Gastroesophageal sphincter (tissue), 3 donors: Measurements from ENCODE around the gene ZNF212.

ENCODE experiments used
- CTCF ChIP-seq, 4 experiments: fragments of 200-600 bp in 2 of 4; fragments of 450-650 bp in 2 of 4; sonication (generic) in 1 of 4; IDR thresholded peaks; one replicate each; pipeline ENCODE4 v1.5.1; 2017 to 2019; ENCODE audit warnings: antibody characterized with exemption in 4 of 4, mild to moderate bottlenecking in 2 of 4, moderate library complexity in 2 of 4
- EP300 ChIP-seq: sonication (generic); formaldehyde crosslinking; IDR thresholded peaks from one replicate; pipeline ENCODE4 v1.6.1; 2017; ENCODE audit warnings: antibody characterized with exemption, mild to moderate bottlenecking

GRCh38 chr7:149218469-149219420 is 20.7 kb upstream of the ZNF212 start:
- TF ChIP-seq CTCF (IDR thresholded peaks at IDR 0.05) (no peak), EP300 (no peak)
